Stimulated activated CD4-positive, alpha-beta T cell treated with anti-CD3 and anti-CD28 coated beads, Interleukin-1b, Interleukin-23, amount 100 ng/mL, for 4 hours (primary cell): ENCODE measurements around the gene SLIT3.

Experiments
- DNase-seq, 2 donors: peaks; one replicate each; pipeline ENCODE4 v3.0.0-alpha.2; 2020; ENCODE audit warnings: low read depth in 2 of 2

SLIT3 gene

DNA sequence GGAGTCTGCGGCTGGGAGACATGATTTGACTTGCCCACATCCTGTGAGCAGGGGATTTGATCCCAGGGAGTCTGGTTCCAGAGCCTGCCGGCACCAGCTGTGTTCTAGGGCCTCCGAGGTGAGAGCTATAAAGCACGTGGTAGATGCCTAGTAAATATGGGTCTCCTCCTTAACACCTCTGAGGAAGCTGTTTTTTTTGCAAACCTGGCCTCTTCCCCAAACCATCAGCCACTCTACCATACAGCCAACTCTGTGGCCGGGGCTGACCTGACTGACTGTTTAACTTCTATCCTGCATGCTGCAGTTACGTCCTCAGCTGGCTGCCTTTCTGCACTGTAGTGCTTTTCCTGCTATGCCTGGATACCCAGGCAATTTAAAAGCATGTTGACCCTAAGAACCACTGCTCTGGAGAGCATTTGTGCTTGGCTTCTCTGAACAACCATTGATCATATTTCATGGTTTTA lies 220.5 kb downstream of the SLIT3 start:
- no peak for DNase-seq

DNA sequence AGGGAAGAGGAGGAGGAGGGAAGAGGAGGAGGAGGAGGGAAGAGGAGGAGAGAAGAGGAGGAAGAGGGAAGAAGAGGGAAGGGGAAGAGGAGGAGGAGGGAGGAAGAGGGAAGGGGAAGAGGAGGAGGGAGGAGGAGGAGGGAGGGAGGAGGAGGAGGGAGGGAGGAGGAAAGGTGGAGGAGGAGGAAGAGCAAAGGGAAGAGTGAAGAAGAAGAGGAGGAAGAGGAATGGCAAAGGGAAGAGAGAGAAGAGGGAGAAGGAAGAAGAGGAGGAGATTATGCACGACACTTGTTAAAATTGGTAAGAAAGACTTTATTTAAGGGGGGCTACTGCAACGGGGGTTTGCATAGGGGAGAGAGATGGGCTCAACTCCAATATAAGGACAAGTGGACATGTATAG lies 221.2 kb downstream of the SLIT3 start:
- DNase-seq, result no peak

DNA sequence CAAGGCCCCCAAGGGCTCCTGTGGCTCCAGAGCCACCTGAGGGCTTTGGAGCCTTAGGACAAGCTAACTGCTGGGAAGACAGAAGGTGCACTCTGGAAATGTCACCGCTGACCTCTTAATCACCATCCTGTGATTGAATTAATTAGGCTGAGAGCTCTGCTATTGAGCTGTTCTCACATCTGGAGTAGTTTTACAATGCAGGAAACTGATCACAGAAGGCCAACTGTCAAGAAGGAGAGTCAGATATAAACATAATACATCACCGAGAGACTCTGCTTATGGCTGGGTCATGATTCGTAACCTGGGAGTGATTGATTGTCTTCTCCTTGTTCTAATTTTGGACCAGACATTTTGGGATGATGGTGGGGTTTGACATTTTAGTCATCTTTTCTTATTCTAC lies 226.1 kb downstream of the SLIT3 start:
- no peak for DNase-seq

DNA sequence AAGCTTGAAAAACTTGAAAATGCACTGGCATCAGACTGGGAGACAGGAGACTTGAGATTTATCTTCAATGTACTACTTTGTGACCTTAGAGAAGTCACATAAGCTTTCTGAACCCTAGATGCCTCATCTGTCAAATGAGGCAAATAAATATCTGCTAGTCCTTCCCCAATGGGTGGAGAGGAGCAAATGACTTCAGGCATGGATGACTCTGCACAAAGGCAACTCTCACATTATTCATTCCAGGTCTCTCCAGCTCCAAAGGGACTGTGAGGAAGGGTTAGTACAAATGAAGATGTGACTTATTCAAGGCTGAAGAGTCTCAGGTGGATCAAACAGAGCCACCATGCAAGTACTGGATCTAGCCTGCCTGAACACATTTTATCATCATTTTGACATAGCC lies 228.7 kb downstream of the SLIT3 start:
- no peak for DNase-seq

DNA sequence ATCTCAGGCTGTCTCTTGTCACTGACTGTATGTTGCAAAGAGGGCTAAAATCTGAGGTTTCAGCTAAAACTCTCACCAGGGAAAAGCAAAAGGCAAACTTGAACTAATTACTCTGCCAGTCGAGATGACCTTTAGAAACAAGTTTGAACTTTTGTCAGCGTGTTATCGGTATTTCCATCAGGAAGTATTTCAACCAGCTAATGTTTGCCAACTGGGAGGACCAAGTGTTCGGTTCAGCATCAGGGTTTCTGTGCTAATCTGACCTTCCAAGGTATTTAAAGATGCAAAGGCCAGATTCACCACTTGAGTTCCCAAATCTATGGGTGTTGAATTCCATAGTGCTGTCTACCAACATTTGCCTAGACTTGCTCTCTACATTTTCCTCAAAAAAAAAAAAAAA lies 230.5 kb downstream of the SLIT3 start:
- no peak for DNase-seq

DNA sequence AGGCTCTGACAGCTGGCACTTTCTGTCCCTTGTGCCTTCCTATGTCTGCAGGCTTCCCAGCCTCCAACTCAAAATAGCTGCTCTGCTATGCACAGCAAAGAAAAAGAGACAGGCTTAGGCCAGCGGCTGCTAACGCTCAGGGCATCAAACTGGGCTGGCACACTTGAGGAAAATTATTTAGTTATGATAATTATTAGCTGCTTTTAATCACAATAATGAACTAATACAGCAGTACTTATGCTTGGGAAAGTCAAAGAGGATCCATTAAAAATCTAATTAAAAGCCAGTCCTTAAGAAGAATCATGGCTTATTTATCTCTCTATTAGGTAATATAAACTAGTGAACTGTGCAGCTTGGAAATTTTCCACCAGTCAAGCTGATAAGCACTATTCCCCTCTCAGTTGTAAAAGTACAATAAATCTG lies 233.2 kb downstream of the SLIT3 start:
- no peak for DNase-seq

DNA sequence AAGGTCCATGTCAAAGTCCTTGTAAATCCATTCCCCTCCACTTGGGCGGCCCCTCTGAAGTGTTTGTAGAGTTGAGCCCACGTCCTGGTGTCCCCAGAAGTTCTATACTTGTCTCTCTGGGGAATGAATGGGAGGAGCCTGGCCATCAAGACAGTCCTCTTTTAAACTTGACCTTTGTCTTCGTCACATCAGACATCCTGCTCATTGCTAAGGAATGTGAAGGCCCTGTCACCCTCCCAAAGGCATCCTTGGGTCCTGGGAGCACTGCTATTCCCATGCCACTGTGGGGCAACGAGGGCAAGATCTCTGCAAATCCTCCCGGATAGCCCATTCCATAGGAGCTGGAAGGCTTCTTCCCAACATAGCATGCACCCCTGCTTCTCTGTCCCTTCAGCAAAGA lies 235.5 kb downstream of the SLIT3 start:
- no peak for DNase-seq

DNA sequence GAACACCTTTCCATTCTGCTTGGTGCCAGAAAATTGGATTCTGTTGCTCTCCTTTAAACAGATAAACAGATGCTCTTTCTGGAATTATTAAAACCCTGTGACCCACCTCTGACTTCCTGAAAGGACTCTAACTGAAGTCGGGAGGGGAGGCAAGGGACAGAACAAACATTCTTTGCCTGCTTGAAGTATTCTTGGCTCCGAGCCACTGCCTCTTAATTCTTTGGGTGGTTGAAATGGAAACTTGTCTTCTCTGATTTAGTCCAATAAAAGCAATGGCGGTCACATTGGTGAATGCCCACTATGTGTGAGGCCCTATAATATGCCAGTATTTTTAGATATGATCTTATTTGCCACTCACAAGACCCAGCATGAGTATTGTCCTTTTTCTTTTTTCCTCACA lies 236.8 kb downstream of the SLIT3 start:
- no peak for DNase-seq

DNA sequence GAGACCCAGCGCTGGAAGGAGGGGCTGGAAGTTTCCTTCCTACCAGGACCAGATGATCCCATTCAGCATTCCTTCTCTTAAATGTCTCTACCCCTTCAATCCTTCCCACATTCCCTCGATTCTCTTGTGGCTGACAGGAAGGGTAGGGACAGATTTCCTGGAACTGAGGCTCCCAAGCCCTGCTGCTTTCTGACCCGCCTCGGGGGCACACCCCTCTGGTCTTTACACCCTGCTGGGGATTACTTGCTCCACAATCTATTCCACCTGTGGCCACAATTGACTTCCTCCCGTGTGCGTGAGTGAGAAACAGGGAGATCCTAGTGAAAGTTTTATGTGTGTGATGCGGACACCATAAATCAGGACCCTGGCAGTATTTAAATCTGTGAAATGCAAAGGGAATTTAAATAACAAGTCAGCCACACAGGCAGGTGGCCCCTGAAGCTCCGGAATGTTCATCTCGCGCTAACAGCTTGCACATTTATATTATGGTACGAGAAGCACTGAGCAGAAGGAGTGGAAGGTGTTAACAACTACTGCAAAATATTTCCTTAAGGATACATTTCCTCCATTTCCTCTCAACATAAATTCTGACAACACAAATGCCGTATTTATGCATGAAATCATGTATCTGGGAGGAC lies 237.5 kb downstream of the SLIT3 start:
- DNase-seq, result no peak

DNA sequence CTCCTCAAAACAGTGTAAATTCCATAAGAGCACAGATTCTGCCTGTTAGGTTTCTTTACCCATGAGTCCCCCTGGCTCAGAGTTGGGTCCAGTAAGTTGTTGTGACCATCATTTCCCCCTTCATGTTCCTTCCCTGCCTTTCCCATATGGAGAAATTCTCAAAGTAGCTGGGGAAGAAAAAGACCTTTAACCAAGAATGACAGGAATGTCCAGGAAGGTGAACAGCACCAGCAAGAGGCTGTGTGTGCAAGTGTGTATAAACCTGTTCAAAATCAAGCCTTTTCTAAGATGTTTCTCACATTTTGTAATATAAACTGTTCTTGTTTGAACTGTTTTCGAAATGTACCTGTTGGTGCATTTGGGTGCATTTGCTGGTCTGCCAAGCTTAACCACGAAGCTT lies 238.2 kb downstream of the SLIT3 start:
- DNase-seq, result no peak

DNA sequence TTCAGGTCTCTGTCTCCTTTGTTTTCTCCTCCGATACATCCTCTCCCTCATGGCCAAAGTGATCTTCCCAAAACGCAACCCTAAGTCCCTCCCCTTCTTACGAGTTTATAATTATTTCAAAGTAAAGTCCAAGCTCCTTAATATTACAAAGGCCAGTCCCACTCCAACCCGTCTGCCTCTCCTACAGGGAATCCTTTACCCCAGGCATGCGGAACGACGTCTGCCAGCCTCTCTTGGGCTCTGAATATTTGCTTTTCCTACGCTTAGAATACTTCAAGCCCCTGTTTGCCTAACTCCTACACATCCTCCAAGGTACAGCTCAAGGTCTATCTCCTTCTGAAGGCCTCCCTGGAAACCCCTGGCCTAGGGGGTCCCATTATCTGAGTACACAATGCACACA lies 246.4 kb downstream of the SLIT3 start:
- no peak for DNase-seq

DNA sequence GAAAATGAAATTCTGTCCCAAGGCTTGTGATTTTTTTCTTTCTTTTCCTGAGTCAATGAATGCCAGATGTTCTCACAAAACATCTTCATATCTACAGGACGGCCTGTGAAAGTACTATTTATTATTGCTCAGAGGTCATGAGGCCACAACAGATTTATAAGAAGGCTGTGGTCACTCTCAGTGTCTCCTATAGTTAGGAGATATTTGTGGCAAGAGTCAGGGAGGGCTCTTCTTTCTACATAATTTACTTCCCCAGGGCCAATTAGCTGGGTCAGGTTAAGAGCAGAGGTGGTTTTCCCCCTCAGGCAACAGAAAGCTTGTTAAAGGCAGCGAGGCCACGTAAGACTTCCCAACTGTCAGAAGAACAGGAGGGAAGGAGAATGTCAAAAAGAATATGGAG lies 248.7 kb downstream of the SLIT3 start:
- DNase-seq, result no peak

DNA sequence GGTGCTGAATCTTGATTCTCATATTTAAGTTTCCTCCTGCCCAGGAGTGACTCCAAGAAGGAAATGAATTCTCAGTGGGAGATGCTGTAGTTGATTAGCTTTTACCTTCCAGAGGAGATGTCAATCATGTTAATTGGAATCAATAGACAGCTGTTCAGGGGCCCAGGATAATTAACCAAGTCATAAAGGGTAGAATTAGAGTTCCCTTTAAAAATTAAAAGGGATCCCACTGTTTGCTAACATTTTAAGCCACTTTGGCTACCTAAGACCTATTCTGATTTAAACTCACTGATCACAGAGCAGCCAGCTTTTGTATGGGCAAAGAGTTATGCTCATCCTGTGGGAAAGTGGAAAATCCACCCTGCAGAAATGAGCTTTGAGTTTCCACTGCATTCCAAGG lies 249.6 kb downstream of the SLIT3 start:
- DNase-seq, result no peak

DNA sequence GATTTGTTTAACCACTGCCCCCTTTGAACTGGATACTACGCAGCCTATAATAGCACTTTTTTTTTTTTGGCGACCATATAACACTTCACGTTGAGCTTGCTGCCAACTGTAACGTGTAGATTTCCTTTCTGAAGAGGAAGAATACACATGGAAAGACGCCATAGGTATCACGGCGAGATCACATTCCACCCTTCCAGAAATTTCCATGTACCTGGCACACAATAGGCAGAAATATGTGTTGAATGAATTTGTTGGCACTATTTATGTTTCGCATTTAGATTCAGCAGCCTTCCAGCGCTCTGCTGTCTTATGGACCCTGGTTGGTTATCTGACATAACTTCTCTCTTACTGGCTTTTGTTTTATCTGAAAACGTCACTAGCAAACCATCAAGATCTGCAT lies 250.3 kb downstream of the SLIT3 start:
- no peak for DNase-seq

DNA sequence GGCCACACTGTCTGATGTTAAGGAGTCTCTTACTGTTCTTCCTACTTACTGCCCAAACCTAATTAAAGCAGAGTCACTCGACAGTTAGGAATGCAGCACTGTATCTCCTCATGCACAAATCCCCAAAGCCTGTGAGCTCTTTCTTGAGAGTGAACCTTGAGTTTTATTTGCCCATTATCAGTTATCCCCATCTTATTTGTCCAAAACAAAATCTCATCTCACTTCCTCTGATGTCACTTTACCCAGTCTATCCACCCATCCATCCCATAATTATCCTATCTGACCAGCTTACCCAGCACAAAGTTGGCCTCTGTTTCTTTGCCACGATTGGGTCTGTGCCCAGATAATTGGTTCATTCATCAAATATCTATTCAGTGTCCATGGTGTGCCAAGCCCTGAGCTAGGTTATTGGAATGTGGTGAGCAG lies 250.8 kb downstream of the SLIT3 start:
- no peak for DNase-seq

DNA sequence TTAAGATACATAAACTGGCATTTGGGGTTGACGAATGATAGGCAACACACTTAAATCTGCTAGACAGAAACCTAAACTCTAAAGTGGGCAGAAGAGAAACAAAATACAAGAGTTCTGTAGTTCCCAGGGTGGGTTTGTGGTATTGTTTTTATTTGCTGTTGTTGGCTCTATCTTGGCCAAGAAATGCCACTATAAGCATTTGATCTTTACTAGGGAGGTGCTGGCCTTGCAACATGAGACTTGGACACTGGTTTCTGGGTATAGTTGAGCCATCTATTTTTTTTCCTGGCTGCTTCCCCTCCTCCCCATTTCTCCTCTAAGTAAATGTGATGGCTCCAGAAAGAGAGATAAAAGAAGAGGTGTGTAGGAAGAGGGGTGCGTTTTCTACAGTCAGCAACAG lies 251.2 kb downstream of the SLIT3 start:
- DNase-seq, result no peak

DNA sequence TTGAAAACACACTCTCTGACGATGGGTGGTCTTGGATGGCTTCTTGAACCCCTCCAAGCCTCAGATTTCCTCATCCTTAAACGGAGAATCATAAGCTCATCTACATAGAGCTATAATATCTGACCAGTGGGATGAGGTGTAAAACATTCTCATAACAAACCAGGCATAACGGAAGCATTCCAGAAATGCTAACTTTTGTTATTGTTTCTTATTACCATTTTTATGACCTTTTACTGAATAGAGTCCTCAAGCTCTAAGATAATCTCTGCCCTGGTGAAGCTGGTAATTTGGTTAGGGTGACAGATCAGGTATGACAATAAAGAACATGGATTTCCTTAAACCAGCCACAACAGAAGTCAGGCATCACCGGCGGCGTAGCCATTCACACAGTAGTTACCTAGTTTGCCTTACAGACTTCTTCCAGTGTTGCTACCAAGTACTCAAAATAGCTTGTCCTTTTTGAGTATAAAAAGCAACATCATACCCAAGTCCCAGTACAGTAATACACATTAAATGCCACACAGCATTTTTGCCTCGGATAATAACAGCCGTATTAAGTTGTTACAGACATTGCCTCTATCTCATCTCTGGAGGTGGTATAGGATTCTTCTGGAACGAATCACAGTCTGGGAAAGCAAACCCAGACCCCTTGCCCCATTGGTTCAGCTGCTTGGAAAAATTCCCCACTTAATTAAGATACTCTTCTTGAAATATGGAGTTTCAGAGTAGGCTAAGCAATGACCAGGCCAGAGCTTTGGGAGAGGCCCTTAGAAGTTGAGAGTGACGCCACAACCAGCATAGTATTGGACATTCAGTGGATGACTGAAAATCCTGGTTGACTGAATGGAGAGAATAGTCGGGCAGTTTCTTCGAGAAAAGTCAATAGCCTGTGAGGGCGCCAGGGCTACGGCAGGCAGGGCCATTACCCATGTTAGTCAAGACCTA lies 252.5 kb downstream of the SLIT3 start:
- no peak for DNase-seq

DNA sequence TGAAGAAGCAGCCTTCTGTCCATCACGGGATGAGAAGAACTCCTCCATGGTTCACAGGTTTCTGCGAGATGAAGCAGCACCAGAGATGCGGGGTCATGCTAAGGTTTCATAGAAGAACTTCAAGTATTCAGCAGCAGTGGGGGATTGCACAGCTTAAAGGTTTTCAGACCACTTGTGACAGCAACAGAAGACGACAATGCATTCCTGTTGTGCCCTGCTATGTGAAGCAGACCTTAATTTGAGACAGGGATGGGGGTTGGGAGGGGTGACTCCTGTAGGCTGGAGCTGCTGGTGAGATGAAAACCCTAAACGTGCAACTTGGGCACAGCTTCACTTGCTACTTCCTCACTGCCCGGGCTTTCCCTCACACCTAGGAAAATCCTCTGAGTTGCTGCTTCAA lies 256.0 kb downstream of the SLIT3 start:
- DNase-seq, result no peak

DNA sequence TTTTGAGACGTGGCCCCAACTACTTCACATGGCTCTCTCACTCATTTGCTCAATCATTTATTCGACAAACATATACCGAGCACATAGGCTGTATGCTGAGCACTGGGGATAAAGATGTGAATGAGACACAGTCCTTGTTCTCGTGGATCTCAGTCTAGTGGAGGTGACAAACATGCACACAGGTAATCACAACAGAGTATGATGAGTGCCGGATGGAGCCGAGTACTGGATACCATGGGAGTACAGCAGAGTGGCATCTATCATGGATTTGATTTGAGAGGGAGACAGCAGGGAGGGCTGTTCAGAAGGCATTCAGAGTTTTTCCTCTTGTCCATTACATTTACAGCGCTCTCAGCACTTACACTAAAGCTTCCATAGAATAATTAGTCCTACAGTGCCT lies 259.8 kb downstream of the SLIT3 start:
- no peak for DNase-seq

DNA sequence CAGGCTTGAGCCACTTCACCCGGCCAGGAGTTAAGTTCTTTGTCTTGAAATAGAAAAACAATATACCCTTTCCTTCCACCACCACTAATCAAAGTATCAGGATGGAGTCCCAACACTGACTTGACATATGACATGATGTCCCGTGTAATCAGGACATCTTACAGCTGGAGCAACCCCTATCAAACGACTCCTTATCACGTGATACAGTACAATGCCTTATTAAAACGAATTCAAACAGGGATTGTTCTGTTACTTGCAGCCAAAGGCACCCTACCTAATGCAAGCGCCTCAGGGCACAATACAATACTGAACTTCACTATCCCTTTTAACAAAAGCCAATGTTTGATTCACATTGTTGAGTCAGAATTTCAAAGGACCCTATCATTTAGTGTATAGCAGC lies 261.3 kb downstream of the SLIT3 start:
- DNase-seq, result no peak

DNA sequence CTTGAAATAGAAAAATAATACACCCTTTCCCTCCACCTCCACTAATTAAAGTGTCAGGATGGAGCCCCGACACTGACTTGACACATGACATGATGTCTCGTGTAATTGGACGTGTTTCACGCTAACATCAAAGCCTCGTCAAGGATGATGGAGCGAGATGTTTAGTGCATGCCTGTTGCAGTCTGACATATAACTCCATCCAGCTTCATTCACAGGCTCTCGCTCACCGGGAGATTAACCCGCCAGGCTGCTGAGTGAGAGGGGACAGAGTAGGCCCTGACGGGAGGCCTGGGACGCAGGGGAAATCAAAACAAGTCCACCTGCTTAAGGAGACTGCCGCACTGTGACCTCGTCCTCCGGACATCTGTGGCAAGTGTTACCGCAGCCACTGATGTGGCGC lies 263.5 kb downstream of the SLIT3 start:
- no peak for DNase-seq

DNA sequence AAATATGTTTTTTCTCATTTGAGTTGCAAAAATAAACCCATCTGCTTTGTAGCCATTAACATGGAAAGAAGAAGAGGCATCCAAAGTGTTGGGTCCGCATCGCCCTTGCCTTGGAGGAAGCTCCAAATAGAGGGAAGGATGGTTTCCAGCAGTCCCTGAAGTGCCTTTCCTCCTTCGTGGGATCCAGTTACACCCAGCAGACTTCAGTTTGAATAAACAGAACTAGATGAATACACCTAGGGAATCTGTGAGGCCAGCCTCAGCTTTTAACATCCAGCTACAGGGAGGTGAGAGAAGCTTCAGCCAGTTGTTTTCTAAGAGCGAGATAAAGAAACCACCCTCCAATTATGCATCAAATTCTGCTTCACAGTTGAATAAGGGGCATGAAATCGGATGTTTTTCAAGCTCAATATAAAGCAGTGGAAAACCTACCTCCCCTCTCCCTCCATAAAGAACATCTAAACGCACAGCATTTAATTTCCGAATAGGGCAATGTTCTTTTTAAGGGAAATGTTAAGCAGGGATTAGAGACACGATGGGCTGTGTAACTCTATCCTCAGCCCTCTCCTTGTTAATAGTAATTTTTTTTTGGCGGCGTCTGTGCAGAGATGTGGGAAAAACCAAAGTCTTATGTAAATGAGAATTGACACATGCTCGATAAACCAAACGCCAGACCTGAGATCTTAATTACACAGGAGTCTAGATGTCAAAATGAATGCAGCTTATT lies 264.7 kb downstream of the SLIT3 start:
- no peak for DNase-seq
